ENCODE results near the gene HIF1A. TPM values are rescaled to one million over a fixed set of nuclear protein-coding genes. Genes with fewer than 3 reads are reported as not detected.

HIF1A gene
- total and polyA plus RNA-seq, 2 of the 13 experiments (the other 11 are each of a cell fraction or from before 2014, with no cell fraction given) = 41.0 to 126 TPM

GRCh38 chr14:61694830-61695694 lies at the start of gene HIF1A (continued):
- TF ChIP-seq HMGXB3 (CRISPR knock-in tag; IDR thresholded peaks at IDR 0.05; ENCODE audit: borderline replicate concordance) (0 out of 2 replicates have a peak, but pooled peaks have one; percentile 29), IKZF5 (CRISPR knock-in tag; IDR thresholded peaks at IDR 0.05) (peak; percentile 57; the same call in 1 of the 2 replicates), ZNF614 (CRISPR knock-in tag; IDR thresholded peaks at IDR 0.05; ENCODE audit: borderline replicate concordance) (no peak), ZNF562 (CRISPR knock-in tag; IDR thresholded peaks at IDR 0.05; ENCODE audit: borderline replicate concordance) (no peak), RAD21 (CRISPR knock-in tag; IDR thresholded peaks at IDR 0.05) (no peak), HOXA5 (CRISPR knock-in tag; IDR thresholded peaks at IDR 0.05) (no peak; the same call in 1 of the 2 replicates), CENPX (CRISPR knock-in tag; IDR thresholded peaks at IDR 0.05) (no peak), SRF (IDR thresholded peaks at IDR 0.05; ENCODE audit: low read depth, low read length) (no peak), SIN3B (IDR thresholded peaks at IDR 0.05; ENCODE audit: low read length) (no peak), TBL1XR1 (IDR thresholded peaks at IDR 0.05; ENCODE audit: borderline replicate concordance, low read length, partially characterized antibody) (no peak), YY1 (IDR thresholded peaks at IDR 0.05; ENCODE audit: insufficient read depth, insufficient replicate concordance, low read depth, low read length) (peak; percentile 9), GMEB1 (CRISPR knock-in tag; IDR thresholded peaks at IDR 0.05; ENCODE audit: borderline replicate concordance) (peak; percentile 86), PHB2 (IDR thresholded peaks at IDR 0.05; ENCODE audit: partially characterized antibody) (no peak), SIN3A (IDR thresholded peaks at IDR 0.05; ENCODE audit: borderline replicate concordance, low read depth, low read length) (peak; percentile 97), DPF2 (CRISPR knock-in tag; IDR thresholded peaks at IDR 0.05; ENCODE audit: borderline replicate concordance, low read depth) (no peak), ZMYM2 (CRISPR knock-in tag; IDR thresholded peaks at IDR 0.05) (peak; percentile 63; the same call in 1 of the 2 replicates)

All from HepG2 (cell line).